Ovary (tissue), 3 donors: Measurements from ENCODE around the gene MLN.

Experiments used
- CTCF ChIP-seq, 3 donors: fragments of 450-650 bp in 2 of 3; fragments of 200-600 bp in 1 of 3; IDR thresholded peaks; one replicate each; pipeline versions ENCODE4 v1.5.1 to v1.8.0; 2016 to 2022; ENCODE audit warnings: antibody characterized with exemption in 3 of 3, mild to moderate bottlenecking in 1 of 3
- POLR2A ChIP-seq: fragments of 450-650 bp; IDR thresholded peaks from one replicate; pipeline ENCODE4 v1.6.1; 2017; ENCODE audit warnings: antibody characterized with exemption, mild to moderate bottlenecking, moderate library complexity
- donor health status: DM: no; HTN: no; CAD: no.

GRCh38 chr6:33809594-33809993 lies 5.8 kb upstream of the MLN start:
- TF ChIP-seq CTCF (IDR thresholded peaks at IDR 0.05) (no peak), POLR2A (no peak)
